Daoy (cell line): ENCODE measurements around the gene GBP3. TPM values are rescaled to one million over a fixed set of nuclear protein-coding genes. Genes with fewer than 3 reads are reported as not detected.
"Not testable (repeated sequence)": the region's sequence is repeated elsewhere in the genome, so short reads cannot be mapped to it uniquely, and the experiment has no call there.

Experiments used
- DNase-seq: peaks from one replicate; pipeline ENCODE4 v3.0.0-alpha.2; 2015; ENCODE audit warnings: low read depth
- total RNA-seq: library from RNA; depleted of rRNA; stranded (reverse); fragments of >200 nt; shearing (Covaris generic); gene quantifications from 2 replicates; pipeline ENCODE4 v1.2.3, GENCODE V29; 2014

The GBP3 gene
- total RNA-seq, 1 experiment from 2014 or later = 42.0 TPM

GRCh38 chr1:89041119-89041641 is 18.5 kb upstream of the GBP3 start:
- DNase-seq = peak; percentile 41

GRCh38 chr1:89040315-89040626 is 17.6 kb upstream of the GBP3 start:
- DNase-seq = no peak

- no peak for DNase-seq
Measured at GRCh38 chr1:89037186-89037585, 14.5 kb upstream of the GBP3 start.

GRCh38 chr1:89035080-89035479 is 12.4 kb upstream of the GBP3 start:
- no peak for DNase-seq

- DNase-seq = not testable (repeated sequence)
Measured at GRCh38 chr1:89034004-89034403, 11.3 kb upstream of the GBP3 start.

- DNase-seq = not testable (repeated sequence)
Measured at GRCh38 chr1:89029051-89029450, 6.4 kb upstream of the GBP3 start.

GRCh38 chr1:89025928-89026327 is 3.3 kb upstream of the GBP3 start:
- no peak for DNase-seq

GRCh38 chr1:89023026-89023425 is 360 bp upstream of the GBP3 start:
- peak; percentile 25 for DNase-seq

GRCh38 chr1:89018318-89018717 is 4.3 kb downstream of the GBP3 start:
- DNase-seq = not testable (repeated sequence)

GRCh38 chr1:89008511-89008910 is 14.2 kb downstream of the GBP3 start:
- DNase-seq = no peak

GRCh38 chr1:89005286-89006151 is 17.1 kb downstream of the GBP3 start:
- no peak for DNase-seq

- DNase-seq = not testable (repeated sequence)
Measured at GRCh38 chr1:89002176-89002575, 20.5 kb downstream of the GBP3 start.

GRCh38 chr1:89001510-89001909 is 21.2 kb downstream of the GBP3 start:
- DNase-seq = no peak

GRCh38 chr1:88998716-88999115 is 23.9 kb downstream of the GBP3 start:
- DNase-seq = peak; percentile 55

- DNase-seq = no peak
Measured at GRCh38 chr1:88990426-88990825, 32.2 kb downstream of the GBP3 start.

- peak; percentile 49 for DNase-seq
Measured at GRCh38 chr1:88985692-88986091, 37.0 kb downstream of the GBP3 start.

- DNase-seq = peak; percentile 90
Measured at GRCh38 chr1:88985032-88985431, 37.6 kb downstream of the GBP3 start.

GRCh38 chr1:88984569-88984968 is 38.1 kb downstream of the GBP3 start:
- no peak for DNase-seq

GRCh38 chr1:88983791-88984559 is 38.7 kb downstream of the GBP3 start:
- peak; percentile 61 for DNase-seq

GRCh38 chr1:88982055-88982454 is 40.6 kb downstream of the GBP3 start:
- DNase-seq = peak; percentile 60

GRCh38 chr1:88981506-88981905 is 41.2 kb downstream of the GBP3 start:
- DNase-seq = not testable (repeated sequence)

- no peak for DNase-seq
Measured at GRCh38 chr1:88980870-88981269, 41.8 kb downstream of the GBP3 start.

- DNase-seq = no peak
Measured at GRCh38 chr1:88979749-88980116, 42.9 kb downstream of the GBP3 start.
